T-helper 2 cell (primary cell): ENCODE results near the gene LRRC14B.
"Not testable (repeated sequence)": the region's sequence is repeated elsewhere in the genome, so short reads cannot be mapped to it uniquely, and the experiment has no call there.

Source experiments
- DNase-seq, 5 experiments: peaks; one replicate each; pipeline versions ENCODE4 v3.0.0 to v3.0.0-alpha.2; 2012 to 2022

Gene LRRC14B

GRCh38 chr5:192970-193831 is 1.9 kb downstream of the LRRC14B start:
- no peak for DNase-seq

- no peak for DNase-seq
Measured at GRCh38 chr5:194102-194501, 2.8 kb downstream of the LRRC14B start.

- DNase-seq, result no peak
Measured at GRCh38 chr5:194603-195209, 3.4 kb downstream of the LRRC14B start.

- DNase-seq, result no peak
Measured at GRCh38 chr5:195401-196160, 4.3 kb downstream of the LRRC14B start.

- no peak for DNase-seq
Measured at GRCh38 chr5:196350-196749, 5.1 kb downstream of the LRRC14B start.

- DNase-seq, result not testable (repeated sequence)
Measured at GRCh38 chr5:197031-197430, 5.7 kb downstream of the LRRC14B start.

GRCh38 chr5:197892-198489 is 6.7 kb downstream of the LRRC14B start:
- DNase-seq, result no peak

GRCh38 chr5:198516-199196 is 7.4 kb downstream of the LRRC14B start:
- DNase-seq, result no peak

- DNase-seq, result no peak
Measured at GRCh38 chr5:199197-199949, 8.1 kb downstream of the LRRC14B start.

- no peak for DNase-seq
Measured at GRCh38 chr5:199950-200645, 8.8 kb downstream of the LRRC14B start.

GRCh38 chr5:200985-201384 is 9.7 kb downstream of the LRRC14B start:
- DNase-seq, result no peak

- no peak for DNase-seq
Measured at GRCh38 chr5:201672-202071, 10.4 kb downstream of the LRRC14B start.

- no peak for DNase-seq
Measured at GRCh38 chr5:203246-203930, 12.1 kb downstream of the LRRC14B start.

- no peak for DNase-seq
Measured at GRCh38 chr5:204001-204400, 12.7 kb downstream of the LRRC14B start.

- DNase-seq, result no peak
Measured at GRCh38 chr5:204462-204861, 13.2 kb downstream of the LRRC14B start.

GRCh38 chr5:204966-205670 is 13.8 kb downstream of the LRRC14B start:
- no peak for DNase-seq

- no peak for DNase-seq
Measured at GRCh38 chr5:206406-206805, 15.1 kb downstream of the LRRC14B start.

- DNase-seq, result no peak
Measured at GRCh38 chr5:206927-207536, 15.7 kb downstream of the LRRC14B start.

GRCh38 chr5:207599-207998 is 16.3 kb downstream of the LRRC14B start:
- DNase-seq, result no peak
